Measurements from ENCODE around the gene STARD8. TPM values are rescaled to one million over a fixed set of nuclear protein-coding genes. Genes with fewer than 3 reads are reported as not detected.

The STARD8 gene
- total and polyA plus RNA-seq, 2 donors (not counting 3 experiments of a cell fraction or from before 2014, with no cell fraction given), result 6.8 to 14.8 TPM

DNA sequence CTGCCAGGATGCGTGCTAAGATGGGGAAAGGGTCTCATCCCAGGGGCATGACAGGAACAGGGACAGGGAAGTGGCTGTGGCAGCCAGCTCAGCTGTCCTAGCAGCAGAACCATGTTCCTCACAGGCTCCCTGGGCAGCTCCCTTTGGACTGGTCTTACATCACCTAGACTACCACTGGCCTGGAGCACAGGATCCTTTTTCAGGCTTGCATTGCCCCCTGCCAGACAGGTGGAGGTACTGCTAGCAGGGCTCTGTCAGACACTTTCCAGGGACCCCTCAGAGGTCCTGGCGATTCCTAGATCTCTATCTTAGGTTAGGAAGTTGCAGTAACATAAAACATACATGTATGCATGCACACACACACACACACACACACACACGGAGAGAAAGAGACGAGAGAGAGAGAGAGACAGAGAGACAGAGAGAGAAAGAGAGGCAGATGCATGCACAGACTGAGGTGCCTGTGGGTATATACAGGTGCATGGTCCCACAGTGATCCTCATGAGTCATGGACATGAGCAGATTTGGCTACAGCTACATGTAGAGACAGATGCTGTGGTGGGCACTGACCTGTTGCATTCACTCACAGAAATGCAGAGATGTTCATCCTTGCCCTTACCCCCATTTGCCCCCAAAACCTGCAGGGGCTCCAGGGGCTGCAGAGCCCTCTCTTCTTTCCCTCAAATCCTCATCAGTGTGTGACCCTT lies 63.6 kb downstream of the STARD8 start:
- Histone ChIP-seq H3K9ac (replicated peaks; ENCODE audit: extremely low read depth, insufficient read depth, low read length) (no peak overlapping the region), H3K27ac (ENCODE audit: insufficient read depth, low read depth, low read length) (no peak overlapping the region), H3K9me3 (replicated peaks; ENCODE audit: control insufficient read depth, insufficient read depth, low read length) (no peaks in the 10 kb centered on the region), H3K9me1 (replicated peaks; ENCODE audit: control insufficient read depth, extremely low read depth, insufficient read depth, low read length) (no peaks in the 10 kb centered on the region), H2AFZ (ENCODE audit: low read depth, low read length) (no peak overlapping the region), H3K36me3 (ENCODE audit: control insufficient read depth in 2 of 2, extremely low read depth in 1 of 2, insufficient read depth in 2 of 2, low read length in 2 of 2) (peaks cover 0 to 7% of the 10 kb centered on the region in 2 experiments), H3K4me2 (ENCODE audit: insufficient read depth, low read length) (no peak overlapping the region), H3K4me1 (ENCODE audit: control insufficient read depth, extremely low read depth, insufficient read depth, low read length) (no peaks in the 10 kb centered on the region), H3K27me3 (ENCODE audit: control insufficient read depth in 2 of 2, insufficient read depth in 2 of 2, low read length in 2 of 2) (no peaks in the 10 kb centered on the region), H4K20me1 (replicated peaks; ENCODE audit: control insufficient read depth, extremely low read depth, insufficient read depth, low read length) (no peaks in the 10 kb centered on the region), H3K79me2 (ENCODE audit: control insufficient read depth, insufficient read depth, low read length) (peaks cover 10% of the 10 kb centered on the region), H3K4me3 (replicated peaks in 1 of 3; ENCODE audit: insufficient read depth in 1 of 3, low read depth in 1 of 3, low read length in 3 of 3) (no peak overlapping the region)
- TF ChIP-seq, protein P1, sequence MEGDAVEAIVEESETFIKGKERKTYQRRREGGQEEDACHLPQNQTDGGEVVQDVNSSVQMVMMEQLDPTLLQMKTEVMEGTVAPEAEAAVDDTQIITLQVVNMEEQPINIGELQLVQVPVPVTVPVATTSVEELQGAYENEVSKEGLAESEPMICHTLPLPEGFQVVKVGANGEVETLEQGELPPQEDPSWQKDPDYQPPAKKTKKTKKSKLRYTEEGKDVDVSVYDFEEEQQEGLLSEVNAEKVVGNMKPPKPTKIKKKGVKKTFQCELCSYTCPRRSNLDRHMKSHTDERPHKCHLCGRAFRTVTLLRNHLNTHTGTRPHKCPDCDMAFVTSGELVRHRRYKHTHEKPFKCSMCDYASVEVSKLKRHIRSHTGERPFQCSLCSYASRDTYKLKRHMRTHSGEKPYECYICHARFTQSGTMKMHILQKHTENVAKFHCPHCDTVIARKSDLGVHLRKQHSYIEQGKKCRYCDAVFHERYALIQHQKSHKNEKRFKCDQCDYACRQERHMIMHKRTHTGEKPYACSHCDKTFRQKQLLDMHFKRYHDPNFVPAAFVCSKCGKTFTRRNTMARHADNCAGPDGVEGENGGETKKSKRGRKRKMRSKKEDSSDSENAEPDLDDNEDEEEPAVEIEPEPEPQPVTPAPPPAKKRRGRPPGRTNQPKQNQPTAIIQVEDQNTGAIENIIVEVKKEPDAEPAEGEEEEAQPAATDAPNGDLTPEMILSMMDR (IDR thresholded peaks at IDR 0.05; ENCODE audit: extremely low read depth in 1 of 2, insufficient read depth in 1 of 2, low read depth in 1 of 2, low read length in 2 of 2), result peak; percentile 45 to 48
- no peak for TF ChIP-seq JUN (IDR thresholded peaks at IDR 0.05; ENCODE audit: borderline replicate concordance, insufficient read depth, insufficient read length, low read depth)
- dilution Hi-C loops (cut with MboI; ENCODE audit: extremely low pct_ligation_motif_present, low sequenced_read_pairs), result no loop called here
- FAIRE-seq, result peak; percentile 96
- intact Hi-C loops (cut with micrococcal nuclease), result loop anchor here (1.0 kb wide), 3 partner anchors 112 to 514 kb away; no protein-coding TSS in a partner anchor
- no TSS peak for BruUV-seq (replicated peaks)
- ChIA-PET POLR2A (no interaction called here), CTCF (interaction anchor here (0.5 to 2.0 kb wide), 33 partner anchors 9 to 527 kb away, joined by 3 to 29 read pairs (median 4); partner anchors contain the start of genes STARD8 and YIPF6)
- DNase-seq (ENCODE audit: low read depth, low spot score), result peak; percentile 32

DNA sequence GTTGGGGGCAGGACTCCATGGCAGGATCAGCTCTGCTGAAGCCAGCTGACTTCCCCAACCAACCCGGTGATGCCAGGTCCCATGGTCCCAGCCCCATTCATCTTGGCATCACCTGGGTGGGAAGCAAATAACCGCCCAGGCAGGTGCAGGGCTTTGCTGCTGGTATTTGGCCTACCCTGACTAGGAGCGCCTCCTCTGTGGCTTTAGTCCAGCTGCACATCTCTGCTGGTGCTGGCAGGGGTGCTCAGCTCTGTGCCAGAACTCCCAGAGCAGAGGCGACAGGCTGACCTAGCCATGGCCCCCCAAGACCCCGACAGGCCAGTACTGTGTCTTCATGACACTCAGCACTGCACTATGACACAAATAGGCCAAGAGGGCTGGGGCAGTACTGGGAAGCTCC lies 64.4 kb downstream of the STARD8 start:
- no peak for FAIRE-seq
- H3K27ac ChIP-seq (ENCODE audit: insufficient read depth, low read depth, low read length), result no peak overlapping the region
- H3K79me2 ChIP-seq (ENCODE audit: control insufficient read depth, insufficient read depth, low read length), result peaks cover 8% of the 10 kb centered on the region
- dilution Hi-C loops (cut with MboI; ENCODE audit: extremely low pct_ligation_motif_present, low sequenced_read_pairs), result no loop called here
- H3K4me3 ChIP-seq (replicated peaks in 1 of 3; ENCODE audit: insufficient read depth in 1 of 3, low read depth in 1 of 3, low read length in 3 of 3), result no peak overlapping the region
- no TSS peak for BruUV-seq (replicated peaks)
- intact Hi-C loops (cut with micrococcal nuclease), result loop anchor here (1.0 kb wide), 3 partner anchors 113 to 515 kb away; no protein-coding TSS in a partner anchor
- no peaks in the 10 kb centered on the region for H4K20me1 ChIP-seq (replicated peaks; ENCODE audit: control insufficient read depth, extremely low read depth, insufficient read depth, low read length)
- H3K4me2 ChIP-seq (ENCODE audit: insufficient read depth, low read length), result no peak overlapping the region
- no peak overlapping the region for H3K9ac ChIP-seq (replicated peaks; ENCODE audit: extremely low read depth, insufficient read depth, low read length)
- no peaks in the 10 kb centered on the region for H3K27me3 ChIP-seq (ENCODE audit: control insufficient read depth in 2 of 2, insufficient read depth in 2 of 2, low read length in 2 of 2)
- H2AFZ ChIP-seq (ENCODE audit: low read depth, low read length), result no peak overlapping the region
- DNase-seq (ENCODE audit: low read depth, low spot score), result no peak
- TF ChIP-seq, protein P2, sequence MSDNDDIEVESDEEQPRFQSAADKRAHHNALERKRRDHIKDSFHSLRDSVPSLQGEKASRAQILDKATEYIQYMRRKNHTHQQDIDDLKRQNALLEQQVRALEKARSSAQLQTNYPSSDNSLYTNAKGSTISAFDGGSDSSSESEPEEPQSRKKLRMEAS (IDR thresholded peaks at IDR 0.05; ENCODE audit: insufficient read depth, insufficient read length), result no peak
- TF ChIP-seq POLR2AphosphoS5 (IDR thresholded peaks at IDR 0.05; ENCODE audit: insufficient read depth, low read depth, low read length) (no peak), FOS (IDR thresholded peaks at IDR 0.05; ENCODE audit: borderline replicate concordance, insufficient read depth, low read length) (no peak), MYC (IDR thresholded peaks at IDR 0.05; ENCODE audit: low read depth, low read length) (no peak), JUN (IDR thresholded peaks at IDR 0.05; ENCODE audit: borderline replicate concordance, insufficient read depth, insufficient read length, low read depth) (no peak), EZH2 (IDR thresholded peaks at IDR 0.05; ENCODE audit: borderline replicate concordance, low read depth, low read length, severe bottlenecking) (no peak), GATA2 (IDR thresholded peaks at IDR 0.05; ENCODE audit: insufficient read depth, insufficient read length, low read depth, low read length) (no peak), POLR2A (IDR thresholded peaks at IDR 0.05; ENCODE audit: low read depth, low read length) (no peak)
- TF ChIP-seq, protein P1 (IDR thresholded peaks at IDR 0.05; ENCODE audit: extremely low read depth in 1 of 2, insufficient read depth in 1 of 2, low read depth in 1 of 2, low read length in 2 of 2), result no peak
- no peaks in the 10 kb centered on the region for H3K4me1 ChIP-seq (ENCODE audit: control insufficient read depth, extremely low read depth, insufficient read depth, low read length)
- ChIA-PET CTCF (no interaction called here), POLR2A (no interaction called here)
- no peaks in the 10 kb centered on the region for H3K9me3 ChIP-seq (replicated peaks; ENCODE audit: control insufficient read depth, insufficient read depth, low read length)
- H3K36me3 ChIP-seq (ENCODE audit: control insufficient read depth in 2 of 2, extremely low read depth in 1 of 2, insufficient read depth in 2 of 2, low read length in 2 of 2), result peaks cover 0 to 10% of the 10 kb centered on the region in 2 experiments
- no peaks in the 10 kb centered on the region for H3K9me1 ChIP-seq (replicated peaks; ENCODE audit: control insufficient read depth, extremely low read depth, insufficient read depth, low read length)
